GM12891 (cell line): Measurements from ENCODE around the gene RBM33.
"Not testable (repeated sequence)": the region's sequence is repeated elsewhere in the genome, so short reads cannot be mapped to it uniquely, and the experiment has no call there.

Source experiments
- DNase-seq: peaks from one replicate; pipeline ENCODE4 v3.0.0; 2011; ENCODE audit warnings: low spot score; ENCODE audit not compliant: insufficient read length
- FAIRE-seq: peaks from 2 replicates; lab custom pipeline; 2011; peaks lifted over from hg19 to GRCh38; lab: Jason Lieb, UNC
- PAX5 ChIP-seq: IDR thresholded peaks from 2 replicates; pipeline ENCODE4 v1.6.1; 2011; ENCODE audit warnings: low read length, moderate library complexity, mild to moderate bottlenecking; ENCODE audit not compliant: insufficient read depth, severe bottlenecking
- POLR2A ChIP-seq: IDR thresholded peaks from 2 replicates; pipeline ENCODE4 v1.6.1; 2011; ENCODE audit warnings: low read depth, low read length, control low read depth
- POLR2AphosphoS5 ChIP-seq: IDR thresholded peaks from 2 replicates; pipeline ENCODE4 v1.6.1; 2011; ENCODE audit warnings: low read depth, low read length, control low read depth
- POU2F2 ChIP-seq: IDR thresholded peaks from 2 replicates; pipeline ENCODE4 v1.6.1; 2011; ENCODE audit warnings: low read depth, mild to moderate bottlenecking, control low read depth, low read length, moderate library complexity
- SPI1 ChIP-seq: IDR thresholded peaks from 2 replicates; pipeline ENCODE4 v1.6.1; 2011; ENCODE audit warnings: low read depth, low read length, control low read depth
- TAF1 ChIP-seq: IDR thresholded peaks from 2 replicates; pipeline ENCODE4 v1.6.1; 2011; ENCODE audit warnings: low read depth, low read length, control low read depth

Gene RBM33

DNA sequence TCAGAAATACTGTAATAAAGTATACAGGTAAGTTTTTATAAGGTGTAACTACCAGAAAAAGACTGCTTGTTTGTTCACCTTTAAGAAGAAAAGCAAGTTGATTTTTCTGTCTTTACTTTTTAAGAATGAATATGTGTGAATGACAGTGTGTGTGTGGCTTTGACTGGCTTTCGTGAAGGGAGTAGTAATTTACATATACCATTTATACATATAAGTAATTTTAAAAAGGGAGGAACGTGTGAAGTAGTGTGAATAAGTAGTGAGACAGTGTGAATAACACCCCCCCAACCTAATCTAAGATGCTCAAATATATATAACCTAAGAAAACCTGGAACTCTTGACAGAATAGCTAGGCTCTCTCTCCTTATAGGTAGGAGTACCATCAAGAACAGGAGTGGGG is 33.2 kb downstream of the RBM33 start:
- no peak for DNase-seq
- FAIRE-seq, result no peak
- no peak for TF ChIP-seq POLR2A

DNA sequence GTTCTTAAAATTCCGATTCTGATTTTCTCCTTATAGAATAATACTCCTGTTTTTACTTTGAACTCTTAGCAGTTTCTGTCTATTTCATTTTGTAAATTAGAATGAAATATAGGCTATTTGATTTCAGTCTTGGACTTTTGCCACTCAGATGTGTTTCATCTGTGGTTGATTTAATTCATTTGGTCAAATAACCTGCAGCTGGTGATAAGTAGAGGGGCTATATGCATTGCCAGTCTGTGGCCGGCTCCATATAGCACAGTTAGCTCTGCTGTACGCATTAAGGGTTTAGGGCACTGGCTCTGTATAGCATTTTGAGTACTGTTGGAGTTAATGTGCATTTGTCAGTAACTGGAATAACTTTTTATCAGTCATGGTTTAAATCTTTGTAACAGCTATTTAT is 35.7 kb downstream of the RBM33 start:
- TF ChIP-seq POU2F2 (no peak), POLR2AphosphoS5 (no peak), TAF1 (no peak), PAX5 (no peak), SPI1 (no peak), POLR2A (no peak)
- no peak for FAIRE-seq
- DNase-seq, result no peak

DNA sequence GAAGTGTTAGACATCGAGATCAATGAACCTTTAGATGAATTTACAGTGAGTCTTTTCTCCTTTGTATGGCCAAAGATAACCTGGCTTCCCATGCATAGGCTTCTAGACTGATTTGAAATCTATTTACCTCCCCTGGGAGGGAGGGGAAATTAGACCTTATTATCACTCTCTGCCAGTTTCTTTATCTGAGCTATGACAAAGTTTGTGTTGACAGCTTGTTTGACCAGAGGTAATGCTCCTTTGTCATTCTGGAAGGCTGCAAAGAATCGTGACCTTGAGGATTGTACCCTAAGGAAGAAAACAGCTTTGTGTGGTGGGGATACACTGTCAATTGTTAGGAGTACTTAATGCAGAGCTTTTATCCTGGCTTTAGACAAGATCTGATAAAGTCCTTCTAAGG is 36.4 kb downstream of the RBM33 start:
- FAIRE-seq, result no peak

DNA sequence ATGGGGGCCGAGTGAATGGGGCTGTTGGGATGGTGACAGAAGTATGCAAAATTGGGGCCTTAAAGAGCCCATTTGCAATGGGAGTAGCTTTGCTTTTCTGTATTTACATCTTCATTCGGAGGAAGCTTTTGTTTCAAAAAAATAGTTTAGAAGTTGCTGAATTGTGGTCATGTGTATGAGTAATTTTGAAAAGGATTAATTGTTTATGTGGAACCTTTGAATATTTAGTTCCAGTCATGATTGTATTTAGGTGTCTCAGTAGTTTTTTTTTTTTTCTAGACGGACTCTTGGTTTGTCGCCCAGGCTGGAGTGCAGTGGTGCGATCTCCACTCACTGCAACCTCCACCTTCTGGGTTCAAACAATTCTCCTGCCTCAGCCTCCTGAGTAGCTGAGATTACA is 37.2 kb downstream of the RBM33 start:
- TF ChIP-seq PAX5, result no peak
- no peak for TF ChIP-seq POU2F2
- TF ChIP-seq SPI1, result no peak
- no peak for TF ChIP-seq POLR2A
- no peak for TF ChIP-seq TAF1
- no peak for TF ChIP-seq POLR2AphosphoS5
- DNase-seq (no peak), FAIRE-seq (no peak)

More for the DNA sequence above, 36.4 kb downstream of the RBM33 start:
- no peak for DNase-seq
- no peak for TF ChIP-seq POLR2AphosphoS5
- no peak for TF ChIP-seq SPI1

DNA sequence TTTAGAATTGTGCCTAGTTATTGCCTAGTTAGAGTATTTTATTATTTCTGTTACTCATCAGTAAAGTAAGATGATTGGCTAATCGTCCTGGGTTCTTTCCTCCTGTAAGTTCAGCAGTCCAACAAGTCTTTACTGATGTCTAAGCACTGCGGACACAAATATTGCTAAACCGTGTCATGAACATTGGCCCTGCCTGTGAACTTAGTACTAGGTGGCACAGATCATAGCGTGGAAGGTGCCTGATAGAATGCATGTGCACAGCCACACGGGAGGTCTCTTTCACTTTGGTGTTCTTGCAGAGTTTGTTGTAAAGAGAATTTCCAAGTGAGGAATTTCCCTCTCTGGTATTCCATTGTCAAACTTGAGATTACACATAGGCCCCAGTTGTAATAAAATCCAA is 38.0 kb downstream of the RBM33 start:
- FAIRE-seq (no peak), DNase-seq (no peak)
- no peak for TF ChIP-seq SPI1
- no peak for TF ChIP-seq POU2F2
- TF ChIP-seq POLR2AphosphoS5, result no peak
- no peak for TF ChIP-seq POLR2A
- TF ChIP-seq PAX5, result no peak
- TF ChIP-seq TAF1, result no peak

DNA sequence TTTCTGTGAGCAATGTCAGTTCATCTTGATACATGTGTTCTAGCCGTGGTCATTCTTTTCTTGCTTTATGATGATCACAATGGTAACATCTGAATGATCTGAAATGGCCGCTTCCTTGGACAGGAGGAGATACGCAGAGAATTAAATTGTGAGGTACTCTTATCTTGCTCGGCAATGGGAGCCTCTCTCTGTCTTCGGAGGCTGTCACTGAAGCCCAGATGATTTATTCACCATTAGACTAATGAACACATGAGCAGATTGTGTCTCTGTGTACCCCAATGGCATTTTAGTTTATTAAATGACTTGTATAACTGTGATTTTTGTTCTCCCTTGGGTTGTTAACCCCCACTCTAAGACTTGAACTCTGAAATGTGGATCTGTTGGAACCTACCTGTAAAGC is 38.6 kb downstream of the RBM33 start:
- DNase-seq (no peak), FAIRE-seq (no peak)
- no peak for TF ChIP-seq PAX5
- TF ChIP-seq POU2F2, result no peak
- no peak for TF ChIP-seq POLR2AphosphoS5
- no peak for TF ChIP-seq SPI1
- TF ChIP-seq TAF1, result no peak
- no peak for TF ChIP-seq POLR2A

DNA sequence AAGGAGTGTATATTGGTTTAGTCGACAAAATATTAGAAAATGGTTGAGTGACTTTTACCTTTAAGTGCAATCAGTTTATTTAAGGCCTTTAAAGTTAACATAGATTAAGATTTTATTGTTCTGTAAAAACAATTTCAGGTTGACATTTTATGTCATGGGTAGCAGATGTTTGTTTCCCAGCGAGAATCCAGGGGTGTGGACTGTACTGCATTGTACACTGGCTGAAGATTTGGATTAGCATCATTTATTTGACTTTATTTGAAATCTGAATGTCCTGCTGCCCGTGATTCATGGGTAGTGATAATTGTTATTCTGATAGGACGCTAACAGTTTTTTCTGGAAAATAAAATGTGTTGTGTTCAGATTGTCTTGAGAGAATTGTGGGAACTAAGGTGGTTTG is 39.3 kb downstream of the RBM33 start:
- TF ChIP-seq POU2F2, result no peak
- TF ChIP-seq POLR2AphosphoS5, result no peak
- TF ChIP-seq PAX5, result no peak
- no peak for TF ChIP-seq SPI1
- no peak for TF ChIP-seq TAF1
- no peak for TF ChIP-seq POLR2A
- no peak for DNase-seq
- FAIRE-seq, result no peak

DNA sequence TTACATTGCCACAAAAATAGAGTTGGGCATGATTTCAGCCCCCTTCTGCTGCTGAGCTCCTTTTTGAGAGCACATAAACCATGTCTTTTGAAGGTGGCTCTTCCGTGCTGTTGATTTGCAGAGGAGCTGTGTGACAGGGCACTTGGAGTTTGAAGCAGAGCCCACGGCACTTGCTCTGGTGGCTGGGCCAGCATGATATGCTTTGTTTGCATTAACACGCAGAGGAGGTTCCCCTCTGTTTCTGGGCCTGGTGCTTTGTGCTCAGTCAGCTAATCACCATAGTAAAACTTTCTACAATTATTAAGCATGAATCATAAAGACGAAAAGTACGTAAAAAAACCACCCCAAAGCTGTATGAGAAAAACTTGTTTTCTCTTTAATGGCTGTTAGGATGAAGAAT is 40.1 kb downstream of the RBM33 start:
- DNase-seq (no peak), FAIRE-seq (no peak)

DNA sequence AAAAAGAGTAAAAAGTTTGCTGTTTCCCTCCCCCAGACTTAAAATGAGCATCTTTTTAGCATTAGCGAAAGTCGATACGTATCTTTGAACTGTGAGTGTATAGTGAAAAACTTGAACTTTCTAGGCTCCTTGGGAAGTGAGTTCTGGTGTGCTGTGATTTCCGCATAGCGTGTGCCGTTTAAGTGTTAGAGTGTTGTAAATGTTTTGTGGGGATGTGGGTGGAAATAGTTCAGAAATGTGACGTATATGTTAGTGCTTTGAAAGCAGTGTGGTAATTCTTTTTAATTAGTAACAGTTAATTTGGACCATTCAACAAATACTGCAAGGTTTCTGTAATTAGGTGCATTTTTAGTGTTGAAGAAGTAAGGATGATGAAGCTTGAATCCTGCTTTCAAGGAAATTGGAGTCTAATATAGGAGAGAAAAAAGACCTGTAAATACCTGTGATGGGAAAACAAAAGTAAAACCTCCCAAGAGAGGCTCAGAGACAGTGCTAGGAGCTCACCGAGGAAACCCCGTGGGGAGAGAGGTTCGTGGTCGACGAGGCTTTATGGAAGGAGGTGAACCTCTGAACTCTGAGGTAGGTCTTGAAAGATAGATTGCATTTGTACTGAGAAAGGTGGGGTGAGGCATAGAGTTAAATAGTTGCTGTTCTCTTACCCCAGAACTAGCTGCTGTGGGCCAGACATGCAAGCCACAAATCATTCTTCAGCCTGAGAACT is 40.8 kb downstream of the RBM33 start:
- DNase-seq, result no peak
- no peak for TF ChIP-seq SPI1
- no peak for TF ChIP-seq POLR2AphosphoS5
- no peak for FAIRE-seq

More for the DNA sequence above, 40.1 kb downstream of the RBM33 start:
- TF ChIP-seq POU2F2, result no peak
- TF ChIP-seq PAX5, result no peak
- no peak for TF ChIP-seq POLR2AphosphoS5
- no peak for TF ChIP-seq TAF1
- TF ChIP-seq SPI1, result no peak
- no peak for TF ChIP-seq POLR2A

DNA sequence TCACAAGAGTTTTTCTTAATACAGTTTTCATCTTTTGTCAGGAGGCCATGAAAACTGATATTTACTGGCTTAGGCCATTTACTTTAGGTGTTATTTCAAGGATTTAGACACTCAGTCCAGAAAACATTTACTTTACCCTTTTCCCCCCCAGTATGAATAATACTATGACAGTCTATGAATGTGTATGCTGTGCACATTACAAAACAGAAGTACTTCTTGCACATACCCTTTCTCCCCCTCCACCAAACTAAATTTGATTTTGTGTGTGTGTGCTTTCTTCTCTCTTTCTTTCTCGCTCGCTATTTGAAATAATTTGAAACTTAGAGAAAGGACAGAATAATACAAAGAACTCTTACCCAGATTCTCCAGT is 41.3 kb downstream of the RBM33 start:
- no peak for TF ChIP-seq SPI1
- no peak for TF ChIP-seq POLR2A
- TF ChIP-seq PAX5, result no peak
- TF ChIP-seq POLR2AphosphoS5, result no peak
- TF ChIP-seq POU2F2, result no peak
- no peak for TF ChIP-seq TAF1
- DNase-seq (no peak), FAIRE-seq (no peak)

DNA sequence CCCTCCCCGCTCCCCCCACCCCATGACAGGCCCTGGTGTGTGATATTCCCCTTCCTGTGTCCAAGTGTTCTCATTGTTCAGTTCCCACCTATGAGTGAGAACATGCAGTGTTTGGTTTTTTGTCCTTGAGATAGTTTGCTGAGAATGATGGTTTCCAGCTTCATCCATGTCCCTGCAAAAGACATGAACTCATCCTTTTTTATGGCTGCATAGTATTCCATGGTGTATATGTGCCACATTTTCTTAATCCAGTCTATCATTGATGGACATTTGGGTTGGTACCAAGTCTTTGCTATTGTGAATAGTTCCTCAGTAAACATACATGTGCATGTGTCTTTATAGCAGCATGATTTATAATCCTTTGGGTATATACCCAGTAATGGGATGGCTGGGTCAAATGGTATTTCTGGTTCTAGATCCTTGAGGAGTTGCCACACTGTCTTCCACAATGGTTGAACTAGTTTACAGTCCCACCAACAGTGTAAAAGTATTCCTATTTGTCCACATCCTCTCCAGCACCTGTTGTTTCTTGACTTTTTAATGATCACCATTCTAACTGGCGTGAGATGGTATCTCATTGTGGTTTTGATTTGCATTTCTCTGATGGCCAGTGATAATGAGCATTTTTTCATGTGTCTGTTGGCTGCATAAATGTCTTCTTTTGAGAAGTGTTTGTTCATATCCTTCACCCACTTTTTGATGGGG is 42.3 kb downstream of the RBM33 start:
- DNase-seq, FAIRE-seq: not testable (repeated sequence)

DNA sequence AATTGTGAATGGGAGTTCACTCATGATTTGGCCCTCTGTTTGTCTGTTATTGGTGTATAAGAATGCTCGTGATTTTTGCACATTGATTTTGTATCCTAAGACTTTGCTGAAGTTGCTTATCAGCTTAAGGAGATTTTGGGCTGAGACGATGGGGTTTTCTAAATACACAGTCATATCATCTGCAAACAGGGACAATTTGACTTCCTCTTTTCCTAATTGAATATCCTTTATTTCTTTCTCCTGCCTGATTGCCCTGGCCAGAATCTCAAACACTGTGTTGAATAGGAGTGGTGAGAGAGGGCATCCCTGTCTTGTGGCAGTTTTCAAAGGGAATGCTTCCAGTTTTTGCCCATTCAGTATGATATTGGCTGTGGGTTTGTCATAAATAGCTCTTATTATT is 43.8 kb downstream of the RBM33 start:
- DNase-seq, FAIRE-seq: not testable (repeated sequence)

DNA sequence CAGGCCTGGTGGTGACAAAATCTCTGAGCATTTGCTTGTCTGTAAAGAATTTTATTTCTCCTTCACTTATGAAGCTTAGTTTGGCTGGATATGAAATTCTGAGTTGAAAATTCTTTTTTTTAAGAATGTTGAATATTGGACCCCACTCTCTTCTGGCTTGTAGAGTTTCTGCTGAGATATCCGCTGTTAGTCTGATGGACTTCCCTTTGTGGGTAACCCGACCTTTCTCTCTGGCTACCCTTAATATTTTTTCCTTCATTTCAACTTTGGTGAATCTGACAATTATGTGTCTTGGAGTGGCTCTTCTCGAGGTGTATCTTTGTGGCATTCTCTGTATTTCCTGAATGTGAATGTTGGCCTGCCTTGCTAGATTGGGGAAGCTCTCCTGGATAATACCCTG is 46.2 kb downstream of the RBM33 start:
- not testable (repeated sequence) for DNase-seq, FAIRE-seq
